Stimulated activated CD4-positive, alpha-beta T cell treated with anti-CD3 and anti-CD28 coated beads, Interleukin-4, amount 100 ng/mL, for 4 hours (primary cell): Measurements from ENCODE around the gene MSLN.

ENCODE experiments used
- DNase-seq, 2 experiments: peaks; one replicate each; pipeline ENCODE4 v3.0.0-alpha.2; 2020

The MSLN gene

GRCh38 chr16:794853-795466 is 34.4 kb downstream of the MSLN start:
- no peak for DNase-seq

- no peak for DNase-seq
These were observed 35.2 kb downstream of the MSLN start for GRCh38 chr16:795580-796229.

DNA sequence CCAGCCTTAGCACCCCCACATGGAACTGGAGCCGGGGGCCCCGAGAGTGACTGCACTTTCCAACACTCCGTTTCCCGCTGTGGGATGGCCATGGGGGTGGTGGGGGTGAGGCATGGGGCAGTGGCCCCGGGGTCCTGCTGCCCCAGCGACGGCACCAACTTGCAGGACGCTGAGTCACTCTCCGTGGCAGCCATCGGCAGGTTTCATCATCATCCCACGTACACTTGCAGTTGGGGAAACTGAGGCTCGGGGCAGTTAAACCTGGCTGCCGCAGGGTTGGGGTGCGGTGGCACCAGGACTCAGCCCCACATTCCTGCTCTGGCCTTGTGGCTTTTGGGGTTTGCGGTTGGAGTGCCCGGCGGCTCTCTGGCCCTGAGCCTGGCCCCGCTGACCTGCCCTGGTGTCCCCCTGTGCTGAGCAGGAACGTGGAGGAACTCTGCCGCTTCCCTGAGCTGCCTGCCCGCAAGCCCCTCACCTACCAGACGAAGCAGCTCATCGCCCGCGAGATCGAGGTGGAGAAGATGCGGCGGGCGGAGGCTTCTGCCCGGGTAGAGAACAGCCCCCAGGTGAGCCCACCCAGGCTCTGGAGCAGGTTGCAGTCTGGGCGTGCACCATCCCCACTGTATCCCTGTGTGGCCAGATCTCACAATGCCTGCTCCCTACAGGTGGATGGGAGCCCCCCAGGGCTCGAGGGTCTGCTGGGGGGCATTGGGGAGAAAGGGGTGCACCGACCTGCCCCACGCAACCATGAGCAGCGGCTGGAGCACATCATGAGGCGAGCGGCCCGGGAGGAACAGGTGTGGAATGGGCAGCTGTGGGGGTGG is 36.0 kb downstream of the MSLN start:
- no peak for DNase-seq

DNA sequence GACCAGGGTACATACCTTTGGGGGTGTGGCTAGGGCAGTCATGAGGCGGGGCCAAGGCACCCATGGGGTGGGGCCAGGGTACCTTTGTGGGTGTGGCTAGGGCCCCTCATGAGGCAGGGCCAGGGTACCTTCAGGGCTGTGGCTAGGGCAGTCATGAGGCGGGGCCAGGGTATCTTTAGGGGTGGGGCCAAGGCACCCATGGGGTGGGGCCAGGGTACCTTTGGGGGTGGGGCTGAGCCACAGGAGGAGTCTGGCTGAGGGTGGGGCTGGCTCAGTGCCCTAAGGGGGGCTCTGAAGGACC is 36.5 kb downstream of the MSLN start:
- no peak for DNase-seq

DNA sequence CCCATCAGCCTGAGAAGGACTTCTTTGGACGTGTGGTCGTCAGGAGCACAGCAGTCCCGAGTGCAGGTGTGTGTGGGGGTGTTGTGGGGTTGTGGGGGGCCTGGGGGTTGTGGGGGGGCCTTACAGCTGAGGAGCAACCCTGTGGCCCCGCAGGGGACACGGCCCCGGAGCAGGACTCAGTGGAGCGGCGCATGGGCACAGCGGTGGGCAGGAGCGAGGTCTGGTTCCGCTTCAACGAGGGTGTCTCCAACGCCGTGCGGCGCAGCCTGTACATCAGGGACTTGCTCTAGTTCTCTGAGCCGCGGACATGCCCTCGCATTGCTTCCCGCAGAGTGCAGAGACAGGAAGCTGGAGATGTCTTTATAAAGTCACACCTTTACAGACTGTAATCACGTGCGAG is 37.2 kb downstream of the MSLN start:
- no peak for DNase-seq

DNA sequence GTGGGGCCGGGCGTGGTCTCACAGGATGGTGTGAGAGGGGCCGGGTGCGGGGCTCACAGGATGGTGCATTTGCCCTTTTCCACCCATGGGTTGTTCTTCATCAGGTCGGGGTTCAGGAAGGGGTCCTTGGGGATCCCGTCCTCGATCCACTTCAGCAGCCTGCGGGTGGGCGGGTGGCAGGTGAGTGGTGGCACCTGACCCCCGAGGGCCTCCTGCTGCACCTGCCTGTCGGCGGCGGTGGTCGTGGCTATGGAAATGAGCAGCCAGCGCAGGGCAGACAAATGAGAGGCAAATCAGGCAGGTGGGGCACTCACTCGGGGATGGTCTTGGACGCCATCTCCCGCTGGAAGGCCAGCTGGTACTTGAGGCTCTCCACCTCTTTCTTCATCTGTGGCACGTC is 38.1 kb downstream of the MSLN start:
- DNase-seq, result no peak

DNA sequence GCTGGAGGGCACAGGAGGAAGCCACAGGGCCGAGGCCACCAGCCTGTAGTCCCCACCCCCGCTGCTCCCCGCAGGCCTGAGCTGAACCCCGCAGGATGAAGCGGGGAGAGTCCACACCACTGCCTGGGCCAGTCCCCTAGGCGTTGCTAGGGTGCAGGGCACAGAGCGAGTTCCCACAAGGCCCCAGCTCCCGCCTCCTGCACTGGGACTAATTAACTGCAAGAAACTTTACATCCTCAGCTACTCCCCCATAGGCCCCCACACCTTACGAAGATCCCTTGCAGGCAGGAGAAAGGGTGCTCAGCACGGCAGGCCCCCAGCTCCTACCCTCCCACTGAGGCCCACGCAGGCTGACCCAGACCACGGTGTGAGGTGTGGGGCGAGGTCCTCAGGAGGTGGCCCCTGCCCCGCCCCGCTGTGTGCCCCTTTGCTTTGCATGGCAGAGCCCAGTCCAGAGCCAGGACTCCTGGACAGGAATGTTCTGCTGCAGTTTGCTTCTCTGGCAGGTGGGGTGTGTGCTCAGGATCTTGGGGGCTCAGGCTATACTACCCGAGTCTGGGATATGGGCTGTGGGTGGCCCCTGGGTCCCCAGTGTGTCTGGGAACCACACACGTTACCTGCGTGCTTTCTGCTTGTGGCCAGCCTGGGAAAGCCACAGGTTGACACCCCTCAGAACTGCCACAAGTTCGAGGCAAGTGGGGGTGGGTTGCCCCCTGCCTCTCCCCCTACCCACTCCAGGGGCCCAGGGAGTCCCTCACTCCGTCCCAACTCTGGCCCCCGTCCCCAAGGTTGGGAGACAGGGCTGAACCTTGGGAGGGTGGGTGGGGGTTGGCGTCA is 38.8 kb downstream of the MSLN start:
- DNase-seq, result no peak

DNA sequence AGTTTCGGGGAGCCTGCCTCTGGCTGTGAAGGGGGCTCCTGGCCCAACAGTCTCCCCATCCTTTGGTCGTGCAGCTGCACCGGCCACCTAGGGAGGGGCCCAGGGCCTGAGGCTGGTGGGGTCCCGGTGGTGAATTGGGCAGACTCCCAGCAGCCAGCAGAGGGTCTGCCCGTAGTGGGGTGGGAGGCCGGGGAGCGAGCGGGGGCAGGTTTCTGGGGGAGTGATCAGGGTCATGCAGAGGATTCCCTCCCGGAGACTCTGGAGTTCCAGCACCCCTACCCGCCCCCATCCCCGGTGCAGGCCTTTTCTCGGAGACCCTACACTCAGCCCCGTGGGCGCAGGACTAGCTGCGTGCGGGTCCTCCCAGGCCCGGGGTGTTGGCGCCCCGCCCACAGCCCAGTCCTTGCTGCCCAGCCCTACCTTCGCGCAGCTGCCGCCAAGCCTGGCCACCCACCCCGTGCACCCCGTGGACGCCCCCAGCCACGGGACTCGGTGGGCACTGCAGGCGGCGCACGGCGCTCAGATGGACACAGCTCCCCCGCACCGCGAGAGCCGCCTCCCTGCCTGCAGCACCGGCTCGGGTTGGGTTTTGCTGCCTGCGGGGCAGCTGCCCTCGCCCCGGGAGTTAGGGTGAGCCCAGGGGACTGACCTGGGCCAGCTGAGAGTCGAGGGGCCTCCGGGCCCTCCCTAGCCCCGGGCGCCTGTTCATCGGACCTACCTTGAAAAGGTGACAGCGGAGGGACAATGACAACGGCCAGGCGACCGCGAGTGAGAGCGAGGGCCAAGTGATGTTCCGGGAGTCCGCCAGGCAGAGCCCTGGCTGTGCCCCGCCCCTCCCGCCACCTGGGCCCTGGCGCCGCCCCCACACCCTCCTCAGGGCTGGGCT is 39.7 kb downstream of the MSLN start, which contains the start of gene GNG13:
GNG13 (minus strand) TSS at position 787 of the 886 bp plus-strand sequence. CDS start 1,657 bp downstream, outside the sequence.
- DNase-seq, result no peak

- DNase-seq, result no peak
These were observed 40.4 kb downstream of the MSLN start for GRCh38 chr16:800834-801511.

DNA sequence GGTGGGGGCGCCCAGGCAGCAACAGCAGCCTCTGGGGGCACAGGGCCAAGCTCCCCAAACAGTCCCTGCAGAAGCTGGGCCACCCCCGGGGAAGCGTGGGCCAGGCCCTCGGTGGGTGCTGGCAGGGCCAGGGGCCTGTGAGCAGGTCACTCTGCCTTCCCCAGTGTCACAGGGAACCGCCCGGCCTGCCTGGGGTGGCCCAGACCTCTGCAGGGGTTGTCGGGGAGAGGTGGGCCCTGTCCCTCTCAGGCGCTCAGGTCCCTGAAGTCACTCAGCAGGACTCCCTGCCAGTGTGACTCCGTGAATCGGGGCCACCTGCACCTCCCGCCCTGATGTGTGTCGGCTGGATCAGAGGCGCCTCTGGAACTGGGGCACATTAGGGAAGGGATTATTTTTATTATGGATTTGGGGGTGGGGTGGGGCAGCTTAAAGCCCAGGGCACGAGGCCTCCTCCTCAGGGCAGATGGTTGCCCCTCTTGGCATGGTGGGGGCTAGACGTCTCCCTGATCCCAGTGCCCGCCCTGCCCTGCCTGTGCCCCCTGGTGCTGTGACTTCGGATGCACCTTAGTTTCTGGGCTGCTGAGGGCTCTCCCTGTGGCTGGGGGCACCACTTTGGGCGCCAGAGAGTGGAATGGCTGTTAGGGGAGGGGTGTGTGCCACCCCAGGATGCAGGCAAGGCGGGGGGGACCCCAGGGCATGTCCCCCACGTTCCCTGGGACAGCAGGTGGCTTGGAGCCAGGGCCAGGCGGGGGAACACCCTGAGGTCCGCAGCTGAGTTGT is 41.2 kb downstream of the MSLN start:
- DNase-seq, result no peak

DNA sequence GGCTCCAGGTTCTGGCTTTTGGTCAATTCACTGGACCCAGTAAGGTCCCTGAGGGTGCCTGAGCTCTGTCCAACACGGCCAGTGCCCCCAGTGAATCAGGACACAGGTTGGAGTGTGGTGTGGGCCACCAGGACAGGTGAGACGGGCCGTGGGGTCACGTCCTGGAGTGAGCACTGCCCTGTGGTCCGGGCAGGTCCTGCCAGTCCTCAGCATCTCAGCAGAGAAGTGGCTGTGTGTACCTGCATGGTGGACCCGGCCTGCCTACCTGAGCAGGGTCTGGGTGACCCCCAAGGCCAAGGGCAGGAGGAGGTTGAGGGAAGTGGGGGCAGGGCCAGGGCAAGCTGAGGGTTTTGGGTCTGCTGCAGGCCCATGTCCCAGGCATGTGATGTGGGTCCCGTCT is 41.9 kb downstream of the MSLN start:
- no peak for DNase-seq

- DNase-seq, result no peak
These were observed 42.6 kb downstream of the MSLN start for GRCh38 chr16:802914-803753.

DNA sequence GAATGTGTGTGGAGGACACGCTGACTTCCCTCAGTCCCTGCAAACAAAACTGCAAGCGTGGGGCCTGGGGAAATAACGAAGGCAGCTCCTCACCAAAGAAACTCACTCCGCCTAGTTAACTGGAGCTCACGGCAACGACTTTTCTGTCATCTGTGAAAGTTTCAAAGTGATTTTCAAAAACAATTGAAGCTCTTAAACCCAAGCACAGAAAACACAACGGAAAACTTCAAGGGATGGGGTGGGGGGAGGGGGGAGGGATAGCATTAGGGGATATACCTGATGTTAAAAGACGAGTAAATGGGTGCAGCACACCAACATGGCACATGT is 43.2 kb downstream of the MSLN start:
- no peak for DNase-seq

- DNase-seq, result no peak
These were observed 43.9 kb downstream of the MSLN start for GRCh38 chr16:804193-805048.

DNA sequence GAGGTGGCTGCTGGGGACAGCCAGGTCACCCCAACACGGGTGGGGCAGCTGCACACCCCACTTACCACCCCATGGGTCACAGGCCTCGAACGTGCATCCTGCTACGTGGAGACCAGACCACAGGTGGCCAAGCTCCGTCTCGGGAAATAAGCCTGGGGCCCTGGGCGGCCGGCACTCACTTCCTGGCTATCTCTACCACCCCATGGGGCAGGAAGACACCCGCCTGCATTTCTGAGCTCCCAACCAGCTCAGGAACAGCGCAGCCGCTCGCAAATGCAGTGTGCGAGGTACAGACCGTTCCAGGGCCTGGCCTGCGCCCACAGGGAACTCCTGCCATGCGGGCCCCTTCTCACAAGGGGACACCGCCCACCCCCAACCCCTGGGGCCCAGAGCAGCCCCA is 44.9 kb downstream of the MSLN start:
- DNase-seq, result no peak

DNA sequence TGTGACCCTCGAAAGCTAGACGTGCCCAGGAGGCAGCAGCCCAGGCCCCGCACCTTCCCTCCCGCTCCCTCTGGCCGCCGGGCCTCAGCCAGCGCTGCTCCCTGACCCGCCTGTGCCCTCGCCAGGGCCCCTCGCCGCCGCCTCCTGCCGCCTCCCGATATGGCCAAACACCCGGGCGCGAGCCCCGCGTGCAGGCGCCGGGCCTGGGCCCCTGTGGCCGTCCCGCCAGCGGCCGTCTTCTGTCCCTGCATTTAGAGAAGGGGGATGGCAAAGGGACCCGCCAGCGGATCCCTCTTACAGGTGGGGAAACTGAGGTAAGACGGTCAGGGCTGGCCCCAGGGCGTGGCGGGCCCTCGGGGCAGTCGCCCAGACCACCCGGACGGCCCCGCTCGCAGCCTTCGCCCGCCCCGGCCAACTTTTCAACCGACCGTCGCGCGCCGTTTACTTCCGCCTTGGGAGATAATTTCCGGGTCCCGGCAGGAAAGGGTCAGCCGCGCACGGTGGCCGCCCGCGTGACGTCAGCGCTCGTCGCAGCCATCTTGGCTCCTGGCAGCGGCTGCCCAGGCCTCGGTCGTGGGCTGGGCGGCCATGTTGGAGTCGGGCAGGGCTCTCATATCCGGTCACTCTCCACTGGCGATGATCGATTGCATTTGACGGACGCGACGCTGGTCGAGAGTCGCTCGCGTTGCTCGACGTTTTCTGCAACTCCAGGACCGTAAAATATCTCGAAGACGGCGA is 47.0 kb downstream of the MSLN start:
- DNase-seq, result peak; percentile 78 to 84

DNA sequence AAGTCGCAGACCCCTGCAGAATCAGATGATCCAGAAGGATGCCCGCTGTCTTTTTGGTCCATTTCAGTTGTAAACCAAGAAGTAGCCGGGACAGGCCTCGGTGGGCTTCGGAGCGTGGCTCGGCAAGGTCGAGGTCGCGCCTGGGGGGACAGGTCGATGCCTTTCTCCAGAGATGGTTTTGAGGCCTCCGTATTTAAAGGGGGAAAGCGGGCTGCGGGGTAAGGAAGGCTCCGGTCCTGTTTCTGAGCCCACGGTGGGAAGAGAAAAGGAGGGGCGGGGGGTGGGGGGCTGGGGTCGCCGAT is 47.5 kb downstream of the MSLN start:
- no peak for DNase-seq

DNA sequence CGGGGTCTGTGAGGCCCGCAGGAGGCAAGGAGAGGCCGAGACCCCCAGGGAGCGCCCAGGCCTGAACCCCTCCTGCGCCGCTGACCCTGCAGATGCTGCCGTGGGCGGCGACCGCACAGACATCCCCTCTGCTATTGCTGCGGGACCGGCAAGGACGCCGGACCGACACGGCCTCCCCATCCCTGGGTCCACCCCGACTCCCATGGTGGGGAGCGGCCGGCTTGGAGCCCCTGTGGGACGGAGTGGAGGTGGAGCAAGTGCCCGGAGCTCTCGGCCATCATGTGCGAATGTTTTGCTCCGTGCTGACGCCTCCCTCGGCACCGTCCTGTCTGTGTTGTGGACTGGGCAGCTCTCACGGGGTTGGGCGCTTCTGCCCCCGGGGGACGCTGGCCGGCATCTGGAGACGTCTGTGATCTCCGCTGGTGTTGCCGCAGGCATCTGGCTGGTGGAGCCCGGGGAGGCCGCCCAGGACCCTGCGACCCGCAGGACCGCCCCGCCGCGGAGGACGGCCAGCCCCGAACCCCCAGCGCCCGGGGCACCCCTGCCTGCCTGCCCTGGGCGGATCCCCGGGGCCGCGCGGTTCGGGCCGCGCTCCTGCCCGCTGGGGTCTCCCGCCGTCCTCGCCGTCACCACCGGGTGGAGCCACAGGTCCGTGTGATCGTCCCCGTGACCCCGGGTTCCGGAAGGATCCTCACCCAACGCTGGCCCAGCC is 52.8 kb downstream of the MSLN start:
- DNase-seq, result peak; percentile 21 to 63
